Erythroblast (primary cell): Measurements from ENCODE around the gene GLI3.

Experiments
- GATA1 ChIP-seq: IDR thresholded peaks from 2 replicates; pipeline ENCODE4 v1.6.1; 2011; ENCODE audit warnings: low read depth, mild to moderate bottlenecking, control low read depth, low read length, moderate library complexity
- POLR2A ChIP-seq: IDR thresholded peaks from 2 replicates; pipeline ENCODE4 v1.6.1; 2011; ENCODE audit warnings: mild to moderate bottlenecking, low read length

- TF ChIP-seq POLR2A, result no peak
- no peak for TF ChIP-seq GATA1
Measured at GRCh38 chr7:41976411-41976810, 260.6 kb downstream of the GLI3 start.
